ELR (cell line): Measurements from ENCODE around the gene ST6GALNAC5.
"Not testable (repeated sequence)": the region's sequence is repeated elsewhere in the genome, so short reads cannot be mapped to it uniquely, and the experiment has no call there.

ENCODE experiments used
- DNase-seq: peaks from one replicate; pipeline ENCODE4 v3.0.0-alpha.2; 2015; ENCODE audit warnings: low read depth

Gene ST6GALNAC5

GRCh38 chr1:76867342-76868130, at the start of gene ST6GALNAC5:
TSS of gene ST6GALNAC5 (plus strand) at chr1:76867480.
- peak; percentile 61 for DNase-seq

DNA sequence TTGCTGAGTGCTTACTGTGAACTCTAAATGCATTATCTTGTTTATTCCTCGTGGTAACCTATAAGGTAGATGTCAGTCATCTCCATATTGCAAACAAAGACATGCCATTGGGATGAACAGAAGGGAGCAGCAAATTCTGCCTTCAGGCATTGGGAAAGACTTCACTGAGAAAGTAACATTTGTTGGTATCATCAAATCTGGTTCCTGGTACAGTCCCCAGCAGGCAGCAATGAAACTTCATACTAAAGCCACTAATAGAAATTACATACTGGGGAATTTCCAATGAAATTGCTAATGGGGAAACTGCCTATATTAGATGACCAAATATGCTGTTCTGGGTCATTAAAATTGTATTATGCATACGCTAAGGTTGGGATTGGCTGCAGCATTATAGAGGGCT, 47.3 kb upstream of the ST6GALNAC5 start:
- no peak for DNase-seq

DNA sequence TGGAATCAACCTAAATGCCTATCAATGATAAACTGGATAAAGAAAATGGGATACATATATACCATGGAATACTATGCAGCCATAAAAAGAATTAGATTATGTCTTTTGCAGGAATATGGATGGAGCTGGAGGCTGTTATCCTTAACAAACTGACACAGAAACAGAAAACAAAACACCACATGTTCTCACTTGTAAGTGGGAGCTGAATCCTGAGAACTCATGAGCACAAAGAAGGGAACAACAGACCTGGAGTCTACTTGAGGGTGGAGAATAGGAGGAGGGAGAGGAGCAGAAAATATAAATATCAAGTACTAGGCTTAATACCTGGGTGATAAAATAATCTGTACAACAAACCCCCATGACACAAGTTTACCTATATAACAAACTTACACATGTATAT, 44.3 kb upstream of the ST6GALNAC5 start:
- not testable (repeated sequence) for DNase-seq

DNA sequence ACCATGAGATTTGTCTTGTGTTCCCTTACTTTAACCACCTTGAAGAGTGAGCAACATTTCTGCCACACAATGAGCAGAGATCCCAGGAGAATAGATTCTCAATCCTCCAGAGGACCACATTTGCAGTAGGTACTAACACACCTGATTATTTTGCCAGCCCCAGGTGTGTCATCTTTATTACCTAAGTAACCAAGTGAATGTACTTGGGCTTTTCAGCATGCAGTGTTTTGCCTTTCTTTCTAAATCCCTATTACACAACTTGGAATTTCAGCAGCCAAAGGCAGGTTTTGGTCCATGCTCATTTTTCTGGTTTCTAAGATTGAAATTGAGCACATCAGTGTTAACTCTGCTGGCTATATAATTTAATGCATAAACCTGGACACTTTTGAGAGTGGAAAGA, 43.2 kb upstream of the ST6GALNAC5 start:
- DNase-seq = no peak

GRCh38 chr1:76826072-76826845, 41.0 kb upstream of the ST6GALNAC5 start:
- DNase-seq = peak; percentile 76

DNA sequence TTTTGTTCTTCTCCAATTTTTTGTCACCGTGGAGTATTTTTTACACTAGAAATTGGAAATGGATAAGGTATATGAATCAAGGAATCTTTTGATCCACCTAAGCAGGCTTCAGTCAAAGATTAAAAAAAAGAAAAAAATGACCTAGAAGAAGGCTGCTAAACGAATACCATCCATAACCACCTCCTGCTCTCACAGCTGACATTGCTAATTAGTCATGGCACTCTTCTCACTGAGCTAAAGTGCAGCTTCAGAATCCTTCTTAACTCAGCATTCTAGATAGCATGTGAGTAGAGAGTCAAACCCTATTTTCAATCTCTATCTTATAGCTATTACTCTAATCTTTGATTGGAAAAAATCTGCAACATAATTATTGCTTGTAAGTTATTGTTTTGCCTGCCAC, 40.2 kb upstream of the ST6GALNAC5 start:
- no peak for DNase-seq

- no peak for DNase-seq
These were observed 36.9 kb upstream of the ST6GALNAC5 start for GRCh38 chr1:76830373-76830772.

DNA sequence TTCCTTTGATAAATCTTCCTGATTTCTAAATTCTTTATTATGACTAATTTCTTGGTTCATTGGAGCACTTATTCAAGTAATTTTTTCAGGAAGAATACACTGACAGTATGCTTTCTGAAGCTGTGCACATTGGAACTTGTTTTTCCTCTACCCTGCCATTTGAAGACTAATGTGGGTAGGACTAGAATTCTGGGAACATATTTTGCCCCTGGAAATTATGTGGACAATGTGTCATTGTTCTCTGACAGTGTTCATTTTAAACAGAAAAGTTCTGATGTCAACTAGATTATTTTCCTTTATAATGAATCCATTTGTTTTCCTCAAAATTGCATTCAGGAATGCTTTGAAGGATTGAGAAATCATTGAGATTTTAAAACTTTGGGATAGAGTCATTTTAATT, 34.8 kb upstream of the ST6GALNAC5 start:
- DNase-seq = no peak

DNA sequence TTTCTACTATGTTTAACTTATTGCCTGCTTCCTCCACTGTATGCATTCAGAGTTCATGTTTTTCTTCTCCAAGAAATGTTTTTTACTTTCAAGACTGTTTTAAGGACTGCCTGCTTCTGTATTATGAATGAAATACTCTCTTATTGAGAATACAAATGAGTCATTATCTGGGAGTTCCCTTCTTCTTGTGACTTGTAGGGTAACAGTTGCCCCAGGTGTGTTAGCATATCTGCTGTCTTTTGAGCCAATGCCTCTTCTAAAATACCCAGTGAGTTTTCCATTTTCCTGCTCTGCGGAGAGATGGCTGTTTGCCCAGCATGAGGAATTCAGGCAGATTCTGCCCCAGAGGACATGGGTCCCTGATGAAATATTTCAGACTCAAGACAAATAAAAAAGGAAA, 34.1 kb upstream of the ST6GALNAC5 start:
- DNase-seq = no peak

GRCh38 chr1:76833856-76834255, 33.4 kb upstream of the ST6GALNAC5 start:
- DNase-seq = no peak

GRCh38 chr1:76835203-76835602, 32.1 kb upstream of the ST6GALNAC5 start:
- no peak for DNase-seq

DNA sequence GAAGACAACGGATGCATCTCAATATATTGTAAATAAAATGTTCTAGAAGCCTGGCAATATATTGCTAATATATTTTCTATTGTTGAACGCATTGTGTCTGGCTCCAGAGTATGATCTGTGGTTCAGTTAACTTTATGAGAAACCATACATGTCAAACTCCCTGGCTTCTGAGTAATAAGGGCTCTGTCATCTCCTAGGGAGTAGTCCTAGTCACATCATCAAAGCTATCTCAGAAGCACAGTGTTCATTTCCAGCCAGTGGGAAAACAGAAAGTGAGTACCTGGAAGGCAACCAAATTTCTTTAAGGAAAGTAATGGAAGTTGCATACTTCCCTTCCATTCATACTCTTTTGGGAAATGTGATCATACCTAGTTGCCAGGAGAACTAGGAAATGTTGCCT, 27.0 kb upstream of the ST6GALNAC5 start:
- no peak for DNase-seq

DNA sequence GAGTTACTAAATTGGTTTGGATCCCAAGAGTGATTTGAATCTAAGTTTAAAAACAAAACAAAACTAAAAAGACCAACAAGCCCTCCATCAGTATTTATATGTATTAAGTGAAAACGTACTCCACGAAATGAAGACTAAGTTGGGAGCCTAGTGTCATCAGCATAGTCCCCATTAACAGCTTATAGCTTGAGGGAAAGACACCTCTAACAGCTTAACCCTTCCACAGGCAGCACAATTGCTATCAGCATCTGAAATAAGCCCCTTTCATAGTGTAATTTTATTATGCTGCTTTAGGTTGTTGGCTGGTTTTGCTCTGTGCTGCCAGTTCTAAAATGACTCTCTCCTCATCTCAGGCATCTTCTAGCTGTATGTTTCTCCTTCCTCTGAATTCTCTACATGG, 25.8 kb upstream of the ST6GALNAC5 start:
- no peak for DNase-seq

- DNase-seq = no peak
These were observed 23.3 kb upstream of the ST6GALNAC5 start for GRCh38 chr1:76843821-76844464.

GRCh38 chr1:76854255-76854654, 13.0 kb upstream of the ST6GALNAC5 start:
- no peak for DNase-seq

DNA sequence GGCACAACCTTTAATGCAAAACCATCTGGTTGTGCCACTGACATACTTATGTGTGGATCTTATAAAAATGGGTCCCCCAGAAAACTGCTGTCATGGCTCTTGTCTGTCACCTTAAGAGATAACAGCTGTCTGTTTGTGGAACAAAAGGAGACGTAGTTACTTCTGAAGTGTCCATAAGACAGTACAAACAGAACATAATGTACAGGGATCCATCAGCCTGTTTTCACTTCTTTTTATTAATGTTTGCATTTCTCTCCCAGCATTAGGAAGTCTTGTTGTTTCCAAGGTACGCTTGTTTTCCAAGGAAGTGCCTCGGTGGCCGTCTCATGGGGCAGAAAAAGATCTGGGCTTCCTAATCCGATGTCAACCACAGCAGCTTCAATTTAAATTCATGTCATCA, 11.2 kb upstream of the ST6GALNAC5 start:
- no peak for DNase-seq

- DNase-seq = no peak
These were observed 10.1 kb upstream of the ST6GALNAC5 start for GRCh38 chr1:76857138-76857537.

- DNase-seq = no peak
These were observed 9.3 kb upstream of the ST6GALNAC5 start for GRCh38 chr1:76857973-76858372.

DNA sequence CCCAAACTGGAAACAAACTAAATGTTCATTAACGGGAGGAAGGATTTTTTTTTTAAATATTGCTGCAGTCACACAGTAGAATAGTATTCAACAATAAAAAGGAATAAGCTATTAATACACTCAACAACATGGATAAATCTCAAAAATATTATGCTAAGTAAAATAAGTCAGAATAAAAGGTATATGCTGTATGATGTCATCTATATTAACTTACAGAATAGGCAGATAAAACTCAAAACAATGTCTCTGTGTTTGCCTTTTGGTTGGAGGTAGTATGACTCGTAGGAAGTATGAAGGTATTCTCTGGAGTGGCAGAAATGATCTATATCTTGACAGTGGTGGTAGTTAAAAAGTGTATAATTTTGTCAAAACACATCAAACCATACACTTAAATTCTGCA, 6.1 kb upstream of the ST6GALNAC5 start:
- DNase-seq = no peak

DNA sequence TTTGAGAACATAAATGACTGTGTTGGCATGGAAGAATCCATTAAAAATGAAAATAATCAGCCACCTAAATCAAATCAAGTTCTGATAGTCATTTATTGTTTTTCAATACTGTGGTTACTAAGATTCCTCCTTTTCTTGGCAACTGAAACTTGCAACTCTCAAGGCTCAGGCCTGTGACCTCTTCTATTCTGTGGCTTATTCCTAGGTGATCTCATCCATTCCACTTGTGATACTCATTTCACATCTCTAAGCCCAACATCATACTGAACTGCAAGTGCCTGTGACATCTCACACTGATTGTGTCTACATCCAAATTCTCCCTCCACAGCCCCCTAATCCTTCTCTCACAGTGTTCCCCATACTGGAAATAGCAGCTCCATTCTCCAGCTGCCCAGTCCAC, 4.8 kb upstream of the ST6GALNAC5 start:
- DNase-seq = peak; percentile 78

GRCh38 chr1:76864383-76864782, 2.9 kb upstream of the ST6GALNAC5 start:
- no peak for DNase-seq

DNA sequence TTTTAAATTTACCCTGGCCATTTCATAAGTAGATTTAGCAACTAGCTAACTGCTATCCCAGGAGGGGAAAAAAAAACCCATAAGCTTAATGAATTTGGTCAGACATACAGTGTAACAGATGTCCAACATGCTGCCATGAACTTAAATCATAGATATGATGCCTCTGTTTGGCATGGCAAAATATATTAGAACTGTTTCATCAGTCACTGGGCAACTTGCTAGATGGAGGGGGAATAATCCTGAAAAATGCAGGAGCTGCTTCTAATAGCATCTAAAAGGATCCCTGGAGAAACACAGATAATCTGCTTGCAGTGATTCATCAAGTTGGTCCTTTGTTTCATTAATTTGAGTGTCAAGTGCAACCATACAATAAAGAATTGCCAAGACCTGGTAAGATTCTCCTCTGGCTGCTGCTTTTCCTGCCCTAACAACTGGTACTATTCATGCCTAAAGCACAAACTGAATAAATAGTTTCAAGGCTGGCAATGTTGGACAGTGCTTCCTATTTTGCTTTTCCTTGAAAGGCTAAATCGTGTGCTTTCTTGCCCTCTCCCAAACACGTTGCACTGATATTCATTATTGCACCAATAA, 1.5 kb upstream of the ST6GALNAC5 start:
- no peak for DNase-seq

- no peak for DNase-seq
These were observed 714 bp upstream of the ST6GALNAC5 start for GRCh38 chr1:76866566-76866965.
